Uterus (tissue), 2 donors: Measurements from ENCODE around the gene GP2.

ENCODE experiments used
- POLR2A ChIP-seq, 2 donors: fragments of 450-650 bp; IDR thresholded peaks; one replicate each; pipeline ENCODE4 v1.6.1; 2016; ENCODE audit warnings: antibody characterized with exemption in 2 of 2, mild to moderate bottlenecking in 1 of 2, moderate library complexity in 1 of 2
- TF ChIP-seq, protein P1 (sequence below), 4 experiments: fragments of 200-600 bp in 2 of 4; fragments of 450-650 bp in 2 of 4; sonication (generic) in 2 of 4; IDR thresholded peaks; one replicate each; pipeline ENCODE4 v1.5.1; 2016 to 2019; ENCODE audit warnings: antibody characterized with exemption in 4 of 4, mild to moderate bottlenecking in 2 of 4, moderate library complexity in 1 of 4

DNA sequence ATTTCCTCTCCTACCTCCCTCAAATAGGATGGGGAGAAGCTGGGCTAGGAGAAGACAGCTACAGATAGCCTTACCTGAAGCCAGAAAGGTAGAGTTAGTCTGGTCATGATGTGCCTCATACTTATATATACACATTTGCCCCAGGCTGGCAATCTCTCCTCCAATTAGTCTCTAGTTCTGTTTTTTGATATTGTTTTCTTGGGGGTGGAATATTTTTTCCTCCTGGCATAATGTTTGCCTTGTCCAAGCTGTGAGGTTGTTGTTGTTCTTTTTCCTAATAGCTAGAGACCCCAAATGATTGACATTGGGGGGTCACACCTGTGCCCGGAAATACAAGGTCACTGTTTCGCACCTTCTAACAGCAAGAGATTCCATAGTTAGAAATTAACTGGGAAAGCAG lies 25.3 kb upstream of the GP2 start, which contains the start of gene UMOD:
- TF ChIP-seq, protein P1, sequence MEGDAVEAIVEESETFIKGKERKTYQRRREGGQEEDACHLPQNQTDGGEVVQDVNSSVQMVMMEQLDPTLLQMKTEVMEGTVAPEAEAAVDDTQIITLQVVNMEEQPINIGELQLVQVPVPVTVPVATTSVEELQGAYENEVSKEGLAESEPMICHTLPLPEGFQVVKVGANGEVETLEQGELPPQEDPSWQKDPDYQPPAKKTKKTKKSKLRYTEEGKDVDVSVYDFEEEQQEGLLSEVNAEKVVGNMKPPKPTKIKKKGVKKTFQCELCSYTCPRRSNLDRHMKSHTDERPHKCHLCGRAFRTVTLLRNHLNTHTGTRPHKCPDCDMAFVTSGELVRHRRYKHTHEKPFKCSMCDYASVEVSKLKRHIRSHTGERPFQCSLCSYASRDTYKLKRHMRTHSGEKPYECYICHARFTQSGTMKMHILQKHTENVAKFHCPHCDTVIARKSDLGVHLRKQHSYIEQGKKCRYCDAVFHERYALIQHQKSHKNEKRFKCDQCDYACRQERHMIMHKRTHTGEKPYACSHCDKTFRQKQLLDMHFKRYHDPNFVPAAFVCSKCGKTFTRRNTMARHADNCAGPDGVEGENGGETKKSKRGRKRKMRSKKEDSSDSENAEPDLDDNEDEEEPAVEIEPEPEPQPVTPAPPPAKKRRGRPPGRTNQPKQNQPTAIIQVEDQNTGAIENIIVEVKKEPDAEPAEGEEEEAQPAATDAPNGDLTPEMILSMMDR (IDR thresholded peaks at IDR 0.05), result no peak
- TF ChIP-seq POLR2A (IDR thresholded peaks at IDR 0.05), result no peak
